Lower leg skin (tissue), 4 donors: ENCODE data around the gene CEP112. TPM values are rescaled to one million over a fixed set of nuclear protein-coding genes. Genes with fewer than 3 reads are reported as not detected.

Source experiments
- DNase-seq, 2 donors: peaks; one replicate each; pipeline ENCODE4 v3.0.0-alpha.2; 2019; ENCODE audit warnings: low spot score in 2 of 2
- H3K4me3 ChIP-seq: fragments of 200-600 bp; sonication (generic); 2 replicates; pipeline ENCODE4 v1.5.1; 2017; ENCODE audit warnings: mild to moderate bottlenecking, low read depth; ENCODE audit not compliant: poor library complexity, severe bottlenecking
- CTCF ChIP-seq, 3 donors: fragments of 450-650 bp; IDR thresholded peaks; one replicate each; pipeline ENCODE4 v1.5.1; 2016; ENCODE audit warnings: antibody characterized with exemption in 3 of 3, mild to moderate bottlenecking in 3 of 3, moderate library complexity in 2 of 3
- POLR2A ChIP-seq, 2 donors: fragments of 450-650 bp; IDR thresholded peaks; one replicate each; pipeline ENCODE4 v1.6.1; 2016 to 2017; ENCODE audit warnings: antibody characterized with exemption in 2 of 2, mild to moderate bottlenecking in 1 of 2, moderate library complexity in 1 of 2
- WGBS, 2 donors: methylation state at CpG; one replicate each; pipeline ENCODE4 v1.1.5; 2018; 5-methylcytosine and 5-hydroxymethylcytosine counted together
- intact Hi-C: fragments of 100-400 bp; cut with DNase I; formaldehyde crosslinking; loops from one replicate; pipeline ENCODE4 v1.15.0; 2023; ENCODE audit warnings: low total_unique reads
- total RNA-seq, 4 donors: library from RNA; depleted of rRNA; stranded (reverse); fragments of >200 nt; gene quantifications; one replicate each; pipeline ENCODE4 v1.1.0, GENCODE V29; 2016

The CEP112 gene
- total RNA-seq, 4 donors from 2014 or later, result 1.6 to 7.6 (median 3.6) TPM

GRCh38 chr17:66126231-66126630 lies 65.7 kb downstream of the CEP112 start:
- intact Hi-C loops, result no loop called here
- TF ChIP-seq POLR2A (IDR thresholded peaks at IDR 0.05) (no peak), CTCF (IDR thresholded peaks at IDR 0.05) (no peak)
- H3K4me3 ChIP-seq, result no peak overlapping the region
- WGBS, 2 donors, result 93% methylated on average over 5 of the region's 5 CpGs
- DNase-seq, result no peak

GRCh38 chr17:66123163-66123562 lies 68.8 kb downstream of the CEP112 start:
- intact Hi-C loops, result no loop called here
- 40 to 58% methylated on average over 1 of the region's 1 CpG for WGBS, 2 donors
- TF ChIP-seq CTCF (IDR thresholded peaks at IDR 0.05), result no peak
- no peak for TF ChIP-seq POLR2A (IDR thresholded peaks at IDR 0.05)
- no peak for DNase-seq
- no peak overlapping the region for H3K4me3 ChIP-seq

GRCh38 chr17:66115246-66115645 lies 76.7 kb downstream of the CEP112 start:
- no peak for DNase-seq
- TF ChIP-seq POLR2A (IDR thresholded peaks at IDR 0.05) (no peak), CTCF (IDR thresholded peaks at IDR 0.05) (no peak)
- 69 to 82% methylated on average over 2 of the region's 2 CpGs for WGBS, 2 donors
- intact Hi-C loops, result no loop called here
- no peak overlapping the region for H3K4me3 ChIP-seq

- no peak for DNase-seq
- intact Hi-C loops, result no loop called here
- WGBS, 2 donors, result 92 to 94% methylated on average over 2 of the region's 2 CpGs
- H3K4me3 ChIP-seq, result no peak overlapping the region
- TF ChIP-seq POLR2A (IDR thresholded peaks at IDR 0.05) (no peak), CTCF (IDR thresholded peaks at IDR 0.05) (no peak)
These were observed 77.3 kb downstream of the CEP112 start for GRCh38 chr17:66114609-66115008.

DNA sequence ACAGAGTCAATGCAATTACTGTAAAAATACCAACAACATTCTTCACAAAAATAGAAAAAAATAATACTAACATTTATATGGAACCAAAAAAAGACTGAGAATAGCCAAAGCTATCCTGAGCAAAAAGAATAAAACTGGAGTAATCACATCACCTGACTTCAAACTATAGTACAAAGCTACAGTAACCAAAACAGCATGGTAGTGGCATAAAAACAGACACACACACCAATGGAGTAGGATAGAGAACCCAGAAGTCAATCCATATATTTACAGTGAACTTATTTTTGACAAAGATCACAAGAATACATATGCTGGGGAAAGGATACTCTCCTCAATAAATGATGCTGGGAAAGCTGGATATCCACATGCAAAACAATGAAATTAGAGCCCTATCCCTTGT lies 84.2 kb downstream of the CEP112 start:
- H3K4me3 ChIP-seq, result no peak overlapping the region
- intact Hi-C loops, result no loop called here
- TF ChIP-seq POLR2A (IDR thresholded peaks at IDR 0.05) (no peak), CTCF (IDR thresholded peaks at IDR 0.05) (no peak)
- no peak for DNase-seq

GRCh38 chr17:66098040-66098439 lies 93.9 kb downstream of the CEP112 start:
- TF ChIP-seq CTCF (IDR thresholded peaks at IDR 0.05) (no peak), POLR2A (IDR thresholded peaks at IDR 0.05) (no peak)
- no peak for DNase-seq
- 88 to 92% methylated on average over 3 of the region's 3 CpGs for WGBS, 2 donors
- H3K4me3 ChIP-seq, result no peak overlapping the region
- intact Hi-C loops, result no loop called here
